T-helper 17 cell (primary cell): ENCODE results near the gene SF3B5. TPM values are rescaled to one million over a fixed set of nuclear protein-coding genes. Genes with fewer than 3 reads are reported as not detected.
"Not testable (repeated sequence)": the region's sequence is repeated elsewhere in the genome, so short reads cannot be mapped to it uniquely, and the experiment has no call there.

Experiments
- ATAC-seq: fragments of 150-1000 bp; cut with Tn5 transposase; 2 replicates; pipeline ENCODE4 v1.10.0; 2021; ENCODE audit warnings: mild to moderate bottlenecking, moderate library complexity
- DNase-seq, 3 donors: peaks; one replicate each; pipeline versions ENCODE4 v3.0.0 to v3.0.0-alpha.2; 2020 to 2021
- H3K9me3 ChIP-seq: one replicate; pipeline ENCODE4 v1.7.0; 2013; ENCODE audit warnings: low read length, mild to moderate bottlenecking; ENCODE audit not compliant: control insufficient read depth, poor library complexity, severe bottlenecking
- H3K27ac Mint-ChIP-seq: one replicate; pipeline ENCODE4 v1.8.0; 2022; ENCODE audit warnings: mild to moderate bottlenecking, moderate library complexity, mixed read lengths
- H3K27me3 Mint-ChIP-seq: one replicate; pipeline ENCODE4 v1.8.0; 2022; ENCODE audit warnings: mixed read lengths
- H3K36me3 Mint-ChIP-seq: one replicate; pipeline ENCODE4 v1.8.0; 2022; ENCODE audit warnings: low read depth, mixed read lengths
- H3K4me1 Mint-ChIP-seq: one replicate; pipeline ENCODE4 v1.8.0; 2022; ENCODE audit warnings: mild to moderate bottlenecking, mixed read lengths
- H3K4me3 Mint-ChIP-seq: one replicate; pipeline ENCODE4 v1.8.0; 2022; ENCODE audit warnings: mild to moderate bottlenecking, moderate library complexity, mixed read lengths
- total RNA-seq, 4 donors: library from RNA in 2 of 4; stranded (reverse) in 2 of 4; gene quantifications; one replicate each; pipeline ENCODE4 v1.2.3 and lab custom pipeline; 2022 to 2026

The SF3B5 gene
- total RNA-seq, 2 donors from 2014 or later: 143 to 175 TPM

DNA sequence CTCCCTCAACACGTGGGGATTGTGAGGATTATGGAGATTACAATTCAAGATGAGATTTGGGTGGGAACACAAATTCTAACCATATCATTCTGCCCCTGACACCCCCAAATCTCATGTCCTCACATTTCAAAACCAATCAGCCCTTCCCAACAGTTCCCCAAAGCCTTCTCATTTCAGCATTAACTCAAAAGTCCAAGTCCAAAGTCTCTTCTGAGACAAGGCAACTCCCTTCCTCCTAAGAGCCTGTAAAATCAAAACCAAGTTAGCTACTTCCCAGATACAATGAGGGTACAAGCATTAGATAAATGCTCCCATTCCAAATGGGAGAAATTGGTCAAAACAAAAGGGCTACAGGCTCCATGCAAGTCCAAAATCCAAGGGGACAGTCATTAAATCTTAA, 47.7 kb downstream of the SF3B5 start:
- Mint-ChIP-seq H3K27ac (no peak overlapping the region), H3K27me3 (no peaks in the 10 kb centered on the region), H3K4me3 (no peak overlapping the region), H3K4me1 (no peaks in the 10 kb centered on the region), H3K36me3 (no peaks in the 10 kb centered on the region)
- ATAC-seq (no peak), DNase-seq (no peak)
- no peaks in the 10 kb centered on the region for H3K9me3 ChIP-seq

DNA sequence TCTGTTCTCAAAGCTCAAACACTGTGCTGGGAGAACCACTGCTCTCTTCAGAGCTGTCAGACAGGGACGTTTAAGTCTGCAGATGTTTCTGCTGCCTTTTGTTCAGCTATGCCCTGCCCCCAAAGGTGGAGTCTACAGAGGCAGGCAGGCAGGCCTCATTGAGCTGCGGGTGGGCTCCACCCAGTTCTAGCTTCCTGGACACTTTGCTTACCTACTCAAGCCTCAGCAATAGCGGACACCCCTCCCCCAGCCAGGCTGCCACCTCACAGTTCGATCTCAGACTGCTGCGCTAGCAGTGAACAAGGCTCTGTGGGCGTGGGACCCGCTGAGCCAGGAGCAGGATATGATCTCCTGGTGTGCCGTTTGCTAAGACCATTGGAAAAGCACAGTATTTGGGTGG, 48.7 kb downstream of the SF3B5 start:
- not testable (repeated sequence) for H3K4me1 Mint-ChIP-seq, H3K9me3 ChIP-seq, H3K27ac Mint-ChIP-seq, H3K36me3 Mint-ChIP-seq, H3K27me3 Mint-ChIP-seq, DNase-seq, H3K4me3 Mint-ChIP-seq, ATAC-seq

DNA sequence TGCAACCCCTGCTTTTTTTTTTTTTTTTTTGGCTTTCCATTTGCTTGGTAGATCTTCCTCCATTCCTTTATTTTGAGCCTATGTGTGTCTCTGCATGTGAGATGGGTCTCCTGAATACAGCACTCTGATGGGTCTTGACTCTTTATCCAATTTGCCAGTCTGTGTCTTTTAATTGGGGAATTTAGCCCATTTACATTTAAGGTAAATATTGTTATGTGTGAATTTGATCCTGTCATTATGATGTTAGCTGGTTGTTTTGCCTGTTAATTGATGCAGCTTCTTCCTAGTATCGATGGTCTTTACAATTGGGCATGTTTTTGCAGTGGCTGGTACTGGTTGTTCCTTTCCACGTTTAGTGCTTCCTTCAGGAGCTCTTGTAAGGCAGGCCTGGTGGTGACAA, 50.4 kb downstream of the SF3B5 start:
- not testable (repeated sequence) for H3K36me3 Mint-ChIP-seq, H3K4me1 Mint-ChIP-seq, H3K27me3 Mint-ChIP-seq, H3K4me3 Mint-ChIP-seq, DNase-seq, ATAC-seq, H3K9me3 ChIP-seq, H3K27ac Mint-ChIP-seq

Other genes with a start within 250 kb of the SF3B5 start
- gene ZC2HC1B, start 231.1 kb downstream of the SF3B5 start, total RNA-seq: under 1 TPM in 1 of 2 donors, not detected in 1; 0.34 TPM
- 1 to 10 TPM; 3.3 to 6.3 TPM for gene PLAGL1, start 87.3 kb downstream of the SF3B5 start, total RNA-seq
- 10 to 100 TPM; 16.1 to 26.7 TPM for gene STX11, start 54.9 kb upstream of the SF3B5 start, total RNA-seq
- 100 to 1,000 TPM; 207 to 232 TPM for gene UTRN, start 189.8 kb upstream of the SF3B5 start, total RNA-seq